ENCODE measurements around the gene ELMO3. TPM values are rescaled to one million over a fixed set of nuclear protein-coding genes. Genes with fewer than 3 reads are reported as not detected.

Gene ELMO3
- total and polyA plus RNA-seq, 2 donors (not counting 3 experiments of a cell fraction or from before 2014, with no cell fraction given), result 3.9 to 5.7 TPM

DNA sequence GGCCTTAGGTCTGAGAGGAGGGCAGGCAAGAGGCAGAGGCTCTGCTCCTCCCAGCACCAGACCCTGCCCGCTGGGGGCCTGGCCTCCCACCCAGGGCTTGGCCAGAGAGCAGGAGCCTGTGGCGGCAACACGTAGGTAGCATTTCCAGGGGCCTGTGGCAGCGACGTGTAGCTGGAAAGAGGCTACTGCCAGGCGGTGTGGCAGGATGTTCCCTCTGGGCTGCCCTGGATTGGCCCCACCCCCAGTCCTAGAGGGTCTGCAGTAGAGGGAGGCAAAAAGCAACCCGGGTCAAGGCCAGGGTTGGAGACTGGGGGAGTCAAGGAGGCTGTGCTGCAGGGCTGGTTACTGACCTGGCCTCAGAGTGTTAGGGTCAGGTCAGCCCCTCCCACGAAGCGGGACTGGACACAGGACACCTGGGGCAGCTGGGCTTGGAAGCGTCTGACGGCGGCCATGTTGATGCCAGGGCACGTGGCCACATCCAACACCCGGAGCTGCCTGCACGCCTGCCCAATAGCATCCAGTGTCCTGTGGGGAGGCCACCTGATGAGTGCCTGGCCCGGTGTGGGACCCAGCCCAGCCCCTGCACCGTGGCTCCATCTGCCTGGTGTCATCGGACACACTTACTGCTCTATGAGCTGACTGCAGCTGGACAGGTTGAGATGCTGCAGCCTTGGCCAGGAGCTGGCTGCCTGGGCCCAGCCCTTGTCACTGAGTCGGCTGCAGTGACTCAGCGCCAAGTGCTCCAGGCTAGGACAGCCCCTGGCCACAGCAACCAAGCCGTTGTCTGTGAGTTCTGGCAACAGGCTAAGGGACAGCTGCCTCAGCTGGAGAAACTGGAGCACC, 8.5 kb downstream of the ELMO3 start:
- no peaks in the 10 kb centered on the region for H3K79me2 ChIP-seq (ENCODE audit: control insufficient read depth, insufficient read depth, low read length)
- no peak overlapping the region for H3K4me3 ChIP-seq (replicated peaks in 1 of 3; ENCODE audit: insufficient read depth in 1 of 3, low read depth in 1 of 3, low read length in 3 of 3)
- H3K9me1 ChIP-seq (replicated peaks; ENCODE audit: control insufficient read depth, extremely low read depth, insufficient read depth, low read length), result no peaks in the 10 kb centered on the region
- intact Hi-C loops (cut with micrococcal nuclease), result no loop called here
- H3K9ac ChIP-seq (replicated peaks; ENCODE audit: extremely low read depth, insufficient read depth, low read length), result no peak overlapping the region
- H4K20me1 ChIP-seq (replicated peaks; ENCODE audit: control insufficient read depth, extremely low read depth, insufficient read depth, low read length), result no peaks in the 10 kb centered on the region
- DNase-seq (ENCODE audit: low read depth, low spot score) (no peak), FAIRE-seq (no peak)
- H3K27me3 ChIP-seq (ENCODE audit: control insufficient read depth in 2 of 2, insufficient read depth in 2 of 2, low read length in 2 of 2), result no peaks in the 10 kb centered on the region
- POLR2A ChIA-PET, result no interaction called here
- TF ChIP-seq POLR2AphosphoS5 (IDR thresholded peaks at IDR 0.05; ENCODE audit: insufficient read depth, low read depth, low read length), result no peak
- TF ChIP-seq GATA2 (IDR thresholded peaks at IDR 0.05; ENCODE audit: insufficient read depth, insufficient read length, low read depth, low read length), result no peak
- no peak for TF ChIP-seq MAX (IDR thresholded peaks at IDR 0.05; ENCODE audit: insufficient read depth, insufficient read length)
- TF ChIP-seq EZH2 (IDR thresholded peaks at IDR 0.05; ENCODE audit: borderline replicate concordance, low read depth, low read length, severe bottlenecking), result no peak
- TF ChIP-seq POLR2A (IDR thresholded peaks at IDR 0.05; ENCODE audit: low read depth, low read length), result no peak
- TF ChIP-seq, protein P1, sequence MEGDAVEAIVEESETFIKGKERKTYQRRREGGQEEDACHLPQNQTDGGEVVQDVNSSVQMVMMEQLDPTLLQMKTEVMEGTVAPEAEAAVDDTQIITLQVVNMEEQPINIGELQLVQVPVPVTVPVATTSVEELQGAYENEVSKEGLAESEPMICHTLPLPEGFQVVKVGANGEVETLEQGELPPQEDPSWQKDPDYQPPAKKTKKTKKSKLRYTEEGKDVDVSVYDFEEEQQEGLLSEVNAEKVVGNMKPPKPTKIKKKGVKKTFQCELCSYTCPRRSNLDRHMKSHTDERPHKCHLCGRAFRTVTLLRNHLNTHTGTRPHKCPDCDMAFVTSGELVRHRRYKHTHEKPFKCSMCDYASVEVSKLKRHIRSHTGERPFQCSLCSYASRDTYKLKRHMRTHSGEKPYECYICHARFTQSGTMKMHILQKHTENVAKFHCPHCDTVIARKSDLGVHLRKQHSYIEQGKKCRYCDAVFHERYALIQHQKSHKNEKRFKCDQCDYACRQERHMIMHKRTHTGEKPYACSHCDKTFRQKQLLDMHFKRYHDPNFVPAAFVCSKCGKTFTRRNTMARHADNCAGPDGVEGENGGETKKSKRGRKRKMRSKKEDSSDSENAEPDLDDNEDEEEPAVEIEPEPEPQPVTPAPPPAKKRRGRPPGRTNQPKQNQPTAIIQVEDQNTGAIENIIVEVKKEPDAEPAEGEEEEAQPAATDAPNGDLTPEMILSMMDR (IDR thresholded peaks at IDR 0.05; ENCODE audit: extremely low read depth in 1 of 2, insufficient read depth in 1 of 2, low read depth in 1 of 2, low read length in 2 of 2), result no peak
- CTCF ChIA-PET, result interaction anchor here (0.9 to 1.9 kb wide), 2 partner anchors 9 to 10 kb away, joined by 3 to 10 read pairs; no protein-coding TSS in a partner anchor
- H3K36me3 ChIP-seq (ENCODE audit: control insufficient read depth in 2 of 2, extremely low read depth in 1 of 2, insufficient read depth in 2 of 2, low read length in 2 of 2), result peaks cover 0 to 16% of the 10 kb centered on the region in 2 experiments
- H3K4me2 ChIP-seq (ENCODE audit: insufficient read depth, low read length), result no peak overlapping the region
- H3K27ac ChIP-seq (ENCODE audit: insufficient read depth, low read depth, low read length), result no peak overlapping the region
- dilution Hi-C loops (cut with MboI; ENCODE audit: extremely low pct_ligation_motif_present, low sequenced_read_pairs), result no loop called here
- no peaks in the 10 kb centered on the region for H3K4me1 ChIP-seq (ENCODE audit: control insufficient read depth, extremely low read depth, insufficient read depth, low read length)
- BruUV-seq (replicated peaks), result no TSS peak
- no peaks in the 10 kb centered on the region for H3K9me3 ChIP-seq (replicated peaks; ENCODE audit: control insufficient read depth, insufficient read depth, low read length)
- H2AFZ ChIP-seq (ENCODE audit: low read depth, low read length), result no peak overlapping the region

Measured in endothelial cell of umbilical vein (primary cell).